HG02852 (cell line): ENCODE measurements around the gene TLE5.
"Not testable (repeated sequence)": the region's sequence is repeated elsewhere in the genome, so short reads cannot be mapped to it uniquely, and the experiment has no call there.

Source experiments
- ATAC-seq: cut with Tn5 transposase; IDR thresholded peaks from one replicate; pipeline ENCODE4 v1.9.1; 2021; ENCODE audit warnings: mild to moderate bottlenecking, moderate library complexity; ENCODE audit not compliant: unreplicated experiment

TLE5 gene

DNA sequence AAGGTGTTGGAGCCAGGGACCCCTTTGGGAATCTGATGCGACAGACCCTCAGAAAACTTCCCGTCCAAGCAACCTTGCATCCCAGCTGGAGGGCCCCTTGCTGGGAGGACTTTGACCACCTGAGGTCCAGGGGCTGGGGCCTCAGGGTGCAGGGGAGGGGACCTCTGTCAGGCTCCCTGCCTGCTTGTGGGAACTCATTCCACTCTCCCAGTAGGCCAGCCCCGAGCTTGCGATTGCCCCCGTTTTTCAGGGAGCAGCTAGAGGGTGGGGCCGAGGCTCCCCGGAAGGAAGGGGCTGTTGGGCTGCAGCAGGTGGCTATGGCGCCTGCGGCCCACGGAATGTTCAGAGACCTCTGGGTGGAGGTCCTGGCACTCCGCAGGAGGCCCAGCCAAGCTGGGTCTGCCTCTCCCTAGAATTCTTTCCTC is 34.6 kb upstream of the TLE5 start:
- ATAC-seq: no peak

DNA sequence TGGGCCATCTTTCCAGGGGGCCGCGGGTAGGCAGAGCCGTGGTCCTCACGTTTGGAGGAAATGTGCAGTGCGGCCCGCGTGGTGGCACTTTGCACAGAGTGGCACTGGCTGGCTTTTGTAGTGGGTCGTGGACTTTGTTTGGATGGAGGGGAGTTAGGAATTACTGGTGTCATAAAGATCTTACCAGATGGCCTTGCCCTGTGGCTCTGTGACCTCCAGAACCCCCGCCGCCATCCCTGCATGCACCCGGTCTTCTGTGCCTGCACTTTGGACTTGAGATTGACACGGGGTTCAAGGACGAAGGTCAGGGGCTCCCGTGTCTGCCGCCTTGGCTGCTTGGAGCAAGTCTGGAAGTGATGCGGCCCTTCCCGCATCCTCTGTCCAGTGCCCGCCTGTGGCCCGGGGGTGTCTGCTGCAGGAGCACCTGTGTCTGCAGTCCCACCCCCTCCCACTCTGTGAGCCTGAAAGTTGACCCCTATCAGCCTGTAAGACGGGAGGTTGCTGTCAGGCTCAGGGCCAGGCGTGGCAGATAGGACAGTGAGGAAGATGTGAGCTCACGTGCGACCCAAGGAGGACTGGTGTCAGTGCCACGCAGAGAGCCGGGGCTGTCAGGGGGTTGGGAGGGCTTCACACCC is 34.1 kb upstream of the TLE5 start:
- no peak for ATAC-seq

DNA sequence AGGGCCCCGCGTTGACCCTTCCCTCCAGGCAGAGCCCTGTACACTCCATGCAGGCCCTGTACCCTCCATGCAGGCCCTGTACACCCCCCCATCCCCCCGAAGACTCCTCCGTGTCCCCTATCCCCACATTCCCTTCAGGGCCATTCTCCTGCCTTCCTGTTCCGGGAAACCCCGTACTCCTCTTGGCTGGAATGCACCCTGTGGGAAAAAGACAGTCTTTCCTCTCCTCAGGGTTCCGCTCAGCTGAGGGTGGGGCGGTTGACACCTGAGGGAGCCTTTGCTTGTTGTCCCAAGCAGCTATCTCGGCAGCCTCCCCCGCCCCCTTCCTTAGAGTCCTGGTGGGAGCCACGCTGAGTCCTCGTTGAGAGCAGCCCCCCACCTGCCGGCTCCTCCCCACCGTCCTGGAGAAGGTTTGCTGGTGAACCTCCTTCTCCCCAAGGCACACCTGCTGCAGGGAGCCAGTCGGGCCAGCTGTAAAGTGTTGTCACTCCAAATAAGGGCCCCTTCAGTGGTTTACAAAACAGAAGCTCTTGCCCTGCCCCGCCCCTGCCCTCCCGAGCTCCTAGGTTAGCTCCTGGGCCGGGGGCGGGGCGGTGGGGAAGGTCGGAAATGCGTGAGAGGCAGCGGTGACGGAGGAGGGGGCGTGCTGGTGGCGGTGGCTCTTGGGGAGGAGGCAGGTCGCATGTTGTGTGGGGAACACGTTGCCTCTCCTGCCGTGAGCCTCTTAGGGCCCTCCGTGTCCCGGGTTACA is 33.3 kb upstream of the TLE5 start:
- ATAC-seq: no peak

DNA sequence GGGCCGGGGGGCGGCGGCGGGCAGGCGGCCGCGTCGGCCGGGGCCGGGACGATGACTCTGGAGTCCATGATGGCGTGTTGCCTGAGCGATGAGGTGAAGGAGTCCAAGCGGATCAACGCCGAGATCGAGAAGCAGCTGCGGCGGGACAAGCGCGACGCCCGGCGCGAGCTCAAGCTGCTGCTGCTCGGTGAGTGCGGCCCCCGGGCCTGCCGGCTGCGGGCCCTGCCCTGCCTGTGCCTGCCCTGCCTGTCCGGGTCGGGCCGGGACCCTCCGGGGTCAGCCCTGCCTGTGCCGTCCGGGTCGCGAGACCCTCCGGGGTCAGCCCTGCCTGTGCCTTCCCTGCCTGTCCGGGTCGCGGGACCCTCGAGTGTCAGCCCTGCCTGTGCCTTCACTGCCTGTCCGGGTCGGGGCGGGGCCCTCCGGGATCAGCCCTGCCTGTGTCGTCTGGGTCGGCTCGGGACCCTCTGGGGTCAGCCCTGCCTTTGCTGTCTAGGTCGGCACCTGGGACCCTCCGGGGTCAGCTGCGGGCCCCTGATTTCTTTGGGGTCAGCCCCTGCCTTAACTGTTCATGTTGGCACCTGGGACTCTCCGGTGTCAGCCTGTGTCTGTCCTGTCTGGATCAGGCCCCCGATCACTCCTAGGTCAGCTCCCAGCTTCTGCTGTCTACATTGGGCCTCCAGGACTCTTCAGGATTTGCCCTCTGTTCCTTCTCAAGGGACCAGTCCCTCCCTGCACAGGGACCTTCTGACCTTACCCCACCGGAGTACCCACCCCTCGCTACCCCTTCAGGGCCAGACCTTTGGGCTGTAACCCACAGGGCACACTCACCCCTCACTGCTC is 32.5 kb upstream of the TLE5 start:
- ATAC-seq: no peak

DNA sequence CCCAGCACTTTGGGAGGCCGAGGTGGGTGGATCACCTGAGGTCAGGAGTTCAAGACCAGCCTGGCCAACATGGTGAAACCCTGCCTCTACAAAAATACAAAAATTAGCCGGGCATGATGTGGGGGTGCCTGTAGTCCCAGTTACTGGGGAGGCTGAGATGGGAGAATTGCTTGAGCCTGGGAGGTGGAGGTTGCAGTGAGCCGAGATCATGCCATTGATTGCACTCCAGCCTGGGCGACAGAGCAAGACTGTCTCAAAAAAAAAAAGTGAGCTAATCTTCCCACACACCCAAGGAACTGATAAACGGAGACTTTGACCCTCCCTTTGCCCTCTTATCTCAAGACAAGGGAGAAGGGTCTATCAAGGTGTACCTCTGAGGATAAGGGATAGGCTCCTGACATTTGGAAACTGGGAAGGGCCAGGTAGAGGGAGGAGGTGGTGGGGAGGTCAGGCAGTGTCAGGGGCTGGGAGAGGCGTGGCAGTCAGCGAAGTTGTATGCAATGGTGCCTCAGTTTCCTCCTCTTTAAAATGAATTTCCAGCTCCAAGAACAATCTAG is 27.1 kb upstream of the TLE5 start:
- ATAC-seq: not testable (repeated sequence)

DNA sequence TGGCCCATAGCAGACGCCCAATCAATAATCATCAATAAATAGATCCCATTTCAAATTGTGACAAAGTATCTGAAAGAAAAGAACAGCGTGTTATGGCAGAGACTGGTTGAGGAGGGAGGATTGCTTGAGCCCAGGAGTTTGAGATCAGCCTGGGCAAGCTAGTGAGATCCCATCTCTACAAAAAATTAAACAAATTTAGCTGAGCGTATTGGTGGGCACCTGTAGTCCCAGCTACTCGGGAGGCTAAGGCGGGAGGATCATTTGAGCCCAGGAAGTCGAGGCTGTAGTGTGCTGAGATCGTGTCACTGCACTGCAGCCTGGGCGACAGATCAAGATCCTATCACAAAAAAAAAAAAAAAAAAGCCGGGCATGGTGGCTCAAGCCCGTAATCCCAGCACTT is 25.5 kb upstream of the TLE5 start:
- no peak for ATAC-seq

DNA sequence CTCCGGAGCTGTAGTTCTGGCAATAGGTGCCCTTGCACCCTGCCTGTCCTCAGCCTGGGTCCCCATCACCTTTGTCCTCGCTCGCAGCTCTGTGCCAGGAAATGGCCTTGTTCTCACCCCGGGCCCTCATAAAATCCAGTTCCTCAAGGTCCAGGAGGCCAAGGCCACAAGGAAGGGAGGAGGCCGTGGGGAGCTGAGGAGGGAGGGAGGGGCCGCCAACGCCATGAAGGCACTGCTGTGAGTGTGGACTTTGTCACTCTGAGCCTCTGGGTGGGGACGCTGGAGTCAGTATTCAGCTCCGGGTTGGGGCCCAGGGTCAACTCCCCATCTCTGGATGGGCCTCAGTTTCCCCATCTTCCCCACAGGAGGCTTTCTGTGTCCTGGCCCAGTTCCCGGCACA is 22.6 kb upstream of the TLE5 start:
- ATAC-seq: no peak

DNA sequence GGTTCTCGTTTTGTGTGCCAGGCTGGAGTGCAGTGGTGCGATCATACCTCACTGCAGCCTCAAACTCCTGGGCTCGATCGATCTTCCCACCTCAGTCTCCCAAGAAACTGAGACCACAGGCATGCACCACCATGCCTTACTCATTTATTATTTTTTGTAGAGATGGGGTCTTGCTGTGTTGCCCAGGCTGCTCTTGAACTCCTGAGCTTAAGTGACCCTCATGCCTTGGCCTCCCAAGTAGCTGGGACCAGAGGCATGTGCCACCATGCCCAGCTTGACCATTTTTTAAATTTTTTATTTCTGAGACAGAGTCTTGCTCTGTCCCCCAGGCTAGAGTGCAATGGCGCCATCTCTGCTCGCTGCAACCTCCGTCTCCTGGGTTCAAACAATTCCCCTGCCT is 21.7 kb upstream of the TLE5 start:
- no peak for ATAC-seq

DNA sequence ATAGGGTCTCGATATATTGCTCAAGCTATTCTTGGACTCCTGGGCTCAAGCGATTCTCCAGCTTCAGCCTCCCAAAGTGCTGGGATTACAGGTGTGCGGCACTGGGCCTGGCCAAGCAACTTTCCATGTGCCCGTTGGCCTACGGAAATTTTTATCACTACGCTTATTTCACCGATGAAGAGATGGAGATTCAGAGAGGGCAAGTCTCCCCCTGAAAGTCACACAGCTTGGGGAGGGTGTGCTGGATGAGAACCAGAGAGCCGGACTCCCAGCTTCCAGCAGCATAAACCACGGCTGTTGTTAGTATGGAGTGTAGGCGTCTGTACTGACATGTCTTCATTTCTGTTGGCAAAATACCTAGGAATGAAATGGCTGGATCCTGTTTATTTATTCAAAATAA is 20.0 kb upstream of the TLE5 start:
- no peak for ATAC-seq

DNA sequence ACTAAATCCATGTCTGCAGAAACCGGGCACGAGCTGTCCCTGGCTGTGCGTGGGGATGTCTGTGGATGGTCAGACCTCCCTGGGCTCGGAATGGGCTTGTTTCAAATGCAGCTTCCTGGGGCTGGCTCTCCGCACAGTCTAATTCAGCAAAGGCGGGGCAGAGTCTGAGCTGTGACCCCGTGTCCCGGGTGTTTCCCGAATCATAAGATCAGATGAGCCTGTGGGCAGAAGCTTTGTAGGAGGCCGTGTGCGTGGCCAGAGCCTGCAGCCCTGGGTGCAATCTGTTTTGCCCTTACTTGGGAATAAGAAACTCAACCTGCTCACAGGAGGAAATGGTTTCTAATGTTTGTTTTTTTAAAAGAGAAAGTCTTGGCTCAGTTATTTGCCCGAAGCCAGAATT is 18.0 kb upstream of the TLE5 start:
- ATAC-seq: no peak

DNA sequence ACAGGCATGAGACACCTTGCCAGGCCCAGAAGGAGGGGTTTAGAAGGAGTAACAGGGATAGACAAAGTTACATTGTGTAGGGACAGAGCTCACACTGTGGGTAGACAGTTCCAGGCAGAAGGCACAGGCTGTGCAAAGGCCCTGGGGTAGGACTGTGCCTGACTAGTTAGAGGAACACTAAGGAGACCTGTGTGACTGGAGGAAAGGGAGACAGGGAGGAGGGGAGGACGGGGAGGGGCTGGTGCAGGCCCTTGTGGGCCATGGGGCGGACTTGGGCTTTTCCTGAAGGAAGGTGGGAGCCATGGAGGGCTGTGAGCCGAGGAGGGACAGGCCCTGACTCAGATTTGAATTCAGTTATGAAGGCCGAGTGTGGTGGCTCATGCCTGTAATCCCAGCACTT is 17.3 kb upstream of the TLE5 start:
- ATAC-seq: no peak

DNA sequence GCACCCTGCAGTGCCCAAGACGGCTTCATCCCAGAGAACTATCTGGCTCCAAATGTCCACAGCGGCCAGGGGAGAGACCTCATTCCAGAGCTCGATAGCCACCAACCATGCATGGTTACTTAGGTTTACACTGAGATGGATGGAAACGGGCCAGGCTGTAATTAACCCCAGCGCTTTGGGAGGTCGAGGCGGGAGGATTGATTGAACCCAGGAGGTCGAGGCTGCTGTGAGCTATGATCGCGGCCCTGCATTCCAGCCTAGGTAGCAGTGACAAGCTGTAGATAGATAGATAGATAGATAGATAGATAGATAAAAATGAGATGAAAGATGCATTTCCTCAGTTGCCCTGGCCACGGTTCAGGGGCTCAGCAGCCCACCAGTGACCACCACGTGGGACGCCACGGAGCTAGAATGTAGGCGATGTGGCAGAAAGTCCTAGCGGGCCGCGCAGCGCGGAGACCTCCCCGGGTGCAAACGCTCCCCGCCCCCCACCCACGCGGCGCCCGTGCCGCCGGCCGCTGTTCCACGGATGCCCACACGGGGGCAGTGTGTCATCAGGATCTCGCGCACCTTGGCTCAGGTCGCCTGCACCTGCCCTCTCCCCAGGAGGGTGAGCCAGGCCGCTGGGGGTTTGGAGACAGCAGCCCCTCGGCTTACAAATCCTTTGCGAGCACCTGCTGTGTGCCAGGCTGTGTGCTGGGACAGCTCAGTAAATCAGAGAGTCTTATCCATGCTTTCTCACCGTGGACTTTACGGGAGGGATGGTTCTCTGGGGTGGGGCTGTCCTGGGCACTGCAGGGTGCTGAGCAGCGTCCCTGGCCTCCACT is 13.5 kb upstream of the TLE5 start:
- no peak for ATAC-seq

DNA sequence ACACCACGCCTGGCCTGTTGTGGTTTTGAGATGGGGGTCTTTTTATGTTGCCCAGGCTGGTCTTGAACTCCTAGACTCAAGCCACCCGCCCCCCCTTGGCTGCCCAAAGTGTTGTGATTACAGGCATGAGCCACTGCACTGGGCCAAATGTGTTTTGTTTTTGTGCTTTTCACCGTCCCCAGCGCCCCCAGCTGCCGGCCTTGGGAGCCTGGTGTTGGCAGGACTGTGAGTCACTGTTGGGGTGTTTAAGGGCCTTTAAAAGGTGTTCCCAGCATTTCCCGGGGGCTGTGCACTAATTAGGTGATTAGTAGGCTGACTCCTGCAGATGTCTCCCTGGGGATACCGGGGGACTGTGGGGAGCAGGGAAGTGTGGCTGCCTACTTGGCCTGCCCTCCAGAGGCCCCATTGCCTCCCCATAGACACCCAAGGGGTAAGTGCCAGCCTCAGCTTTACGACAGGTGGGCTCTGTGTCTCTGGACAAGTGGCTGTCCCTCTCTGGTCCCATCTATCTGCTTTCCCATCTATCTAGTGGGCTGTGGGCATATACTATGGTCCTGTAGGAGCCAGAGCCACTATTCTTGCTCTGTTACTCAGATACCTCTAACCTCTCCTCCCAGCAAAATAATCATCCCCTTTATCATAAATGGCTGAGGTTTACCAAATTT is 11.8 kb upstream of the TLE5 start:
- no peak for ATAC-seq

DNA sequence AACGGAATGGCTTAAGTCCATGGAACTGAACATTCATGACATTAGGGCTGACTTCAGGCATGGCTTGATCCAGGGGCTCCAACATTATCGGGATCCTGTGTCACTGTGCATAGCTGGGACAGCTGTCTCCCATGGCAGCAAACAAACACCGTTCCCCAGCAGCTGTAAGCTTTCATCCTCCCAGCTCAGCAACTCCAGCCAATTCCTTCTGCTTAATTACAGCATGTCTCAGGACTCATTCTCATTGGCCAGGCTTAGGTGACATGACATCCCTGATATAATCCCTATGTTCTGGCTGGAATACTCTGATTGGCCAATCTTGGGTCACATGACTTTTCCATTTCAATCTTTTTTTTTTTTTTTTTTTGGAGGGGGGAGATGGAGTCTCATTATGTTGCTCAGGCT is 10.9 kb upstream of the TLE5 start:
- ATAC-seq: no peak

DNA sequence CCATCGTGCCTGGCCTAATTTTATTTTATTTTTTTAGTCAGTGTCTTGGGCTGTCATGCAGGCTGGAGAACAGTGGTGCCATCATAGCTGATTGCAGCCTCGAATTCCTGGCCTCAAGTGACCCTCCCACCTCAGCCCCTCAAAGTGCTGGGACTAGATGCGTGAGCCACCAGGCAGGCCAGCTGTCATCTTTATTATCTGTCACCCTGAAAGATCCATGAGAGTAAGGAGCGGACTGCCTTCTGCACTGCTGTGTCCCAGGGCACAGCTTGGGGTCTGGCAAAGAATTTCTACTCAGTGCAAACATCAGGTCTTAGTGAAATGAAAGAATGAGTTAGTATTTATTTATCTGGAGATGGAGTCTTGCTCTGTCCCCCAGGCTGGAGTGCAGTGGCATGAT is 9.5 kb upstream of the TLE5 start:
- ATAC-seq: no peak

DNA sequence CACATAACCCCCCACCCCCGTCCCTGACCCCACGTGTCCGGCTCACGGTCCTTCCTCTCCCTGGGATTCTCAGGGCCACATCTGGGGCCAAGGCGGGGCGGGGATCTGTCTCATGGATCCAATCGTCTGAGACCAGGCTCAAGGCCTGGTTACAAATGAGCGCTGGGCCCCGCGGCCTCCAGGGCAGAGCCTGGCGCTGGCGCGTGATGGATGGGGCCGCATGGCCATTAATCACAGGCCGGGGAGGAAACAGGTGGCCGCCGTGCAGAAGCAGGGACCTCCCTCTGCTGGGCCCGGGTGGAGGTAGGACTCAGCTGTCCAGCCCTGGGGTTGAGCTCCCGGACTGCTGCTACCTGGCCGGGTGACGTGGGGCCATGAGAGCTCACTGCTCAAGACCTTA is 5.8 kb upstream of the TLE5 start:
- ATAC-seq: no peak

DNA sequence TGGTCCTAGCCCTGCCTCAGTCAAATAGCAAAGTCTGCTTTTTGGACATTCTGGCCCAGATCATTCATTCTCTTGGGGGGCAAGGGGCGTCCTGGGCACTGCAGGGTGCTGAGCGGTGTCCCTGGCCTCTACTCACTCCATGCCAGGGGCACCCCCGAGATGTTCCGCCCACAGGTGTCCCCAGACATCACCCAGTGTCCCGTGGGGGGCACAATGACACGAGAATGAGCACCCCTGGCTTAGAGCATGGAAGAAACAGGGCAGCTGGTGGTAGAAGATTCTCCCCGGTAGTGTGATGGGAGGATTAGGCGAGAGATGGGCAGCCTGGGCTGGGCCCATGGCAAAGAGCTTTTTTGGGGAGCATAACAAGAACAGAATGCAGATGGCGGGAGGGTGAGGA is 5.3 kb upstream of the TLE5 start:
- no peak for ATAC-seq

DNA sequence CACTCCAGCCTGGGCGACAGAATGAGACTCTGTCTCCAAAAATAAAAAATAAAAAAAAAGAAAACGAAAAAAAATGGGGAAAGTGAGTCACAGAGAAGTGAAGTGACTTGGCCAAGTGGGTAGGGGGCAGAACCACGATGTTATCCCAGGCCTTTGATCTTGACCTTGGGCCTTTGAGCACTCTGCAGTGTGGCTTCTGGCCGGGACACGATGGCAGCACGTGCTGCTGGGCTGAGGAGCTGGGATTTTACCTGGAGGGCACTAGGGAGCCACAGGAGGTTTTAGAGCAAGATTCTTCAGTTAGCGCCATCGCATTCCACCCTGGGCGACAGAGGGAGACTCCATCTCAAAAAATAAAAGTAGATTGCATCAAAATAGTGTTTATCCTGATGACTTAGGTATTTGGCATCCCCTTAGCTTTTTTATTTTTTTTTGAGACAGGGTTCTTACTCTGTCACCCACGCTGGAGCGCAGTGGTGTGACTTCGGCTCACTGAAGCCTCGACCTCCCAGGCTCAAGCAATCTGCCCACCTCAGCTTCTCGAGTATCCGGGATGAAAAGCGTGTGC is 4.3 kb upstream of the TLE5 start:
- no peak for ATAC-seq

DNA sequence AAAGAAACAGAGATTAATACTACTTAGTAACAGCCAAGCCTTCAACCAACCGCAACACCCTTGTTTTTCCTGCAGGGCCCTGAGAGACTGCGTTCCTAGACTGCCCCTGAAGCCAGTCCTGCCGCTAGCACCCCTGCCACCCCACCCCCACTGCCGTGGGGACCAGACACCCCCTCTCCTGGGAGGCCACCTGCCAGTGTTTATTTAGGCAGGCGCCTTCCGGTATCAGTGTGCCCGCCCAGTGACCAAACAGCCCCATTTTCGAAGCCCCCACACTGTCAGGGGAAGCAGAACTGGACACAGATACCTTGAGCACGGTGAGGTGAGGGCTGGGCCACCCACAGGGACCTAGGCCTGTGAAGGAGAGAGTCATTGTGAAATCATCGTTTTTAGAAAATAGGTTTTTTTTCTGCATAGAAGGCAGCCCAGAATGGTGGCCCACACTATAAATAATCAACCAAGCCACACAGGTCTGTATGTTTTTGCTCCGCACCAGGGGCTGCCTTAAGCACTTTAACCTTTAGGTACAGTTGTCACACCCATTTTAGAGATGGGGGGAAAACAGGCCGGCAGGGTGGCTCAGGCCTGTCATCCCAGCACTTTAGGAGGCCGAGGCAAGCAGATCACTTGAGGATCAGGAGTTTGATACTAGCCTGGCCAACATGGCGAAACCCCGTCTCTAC is 3.5 kb upstream of the TLE5 start:
- no peak for ATAC-seq

DNA sequence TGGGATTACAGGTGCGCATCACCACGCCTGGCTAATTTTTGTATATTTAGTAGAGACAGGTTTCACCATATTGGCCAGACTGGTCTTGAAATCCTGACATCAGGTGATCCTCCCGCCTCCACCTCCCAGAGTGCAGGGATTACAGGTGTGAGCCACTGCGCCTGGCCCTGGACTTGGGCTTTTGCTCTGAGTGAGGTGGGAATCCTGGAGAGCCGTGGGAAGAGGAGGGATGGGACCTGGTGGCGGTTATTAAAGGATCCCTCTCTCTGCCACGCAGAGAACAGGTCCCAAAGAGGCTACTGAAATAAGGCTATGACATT is 1.7 kb upstream of the TLE5 start:
- no peak for ATAC-seq
